GM21367 (cell line): ENCODE measurements around the gene PXYLP1.

Source experiments
- ATAC-seq: cut with Tn5 transposase; IDR thresholded peaks from one replicate; pipeline ENCODE4 v1.9.1; 2021; ENCODE audit not compliant: unreplicated experiment

Gene PXYLP1

GRCh38 chr3:141249041-141249440 lies 17.4 kb downstream of the PXYLP1 start:
- ATAC-seq = no peak

GRCh38 chr3:141250342-141250741 lies 18.7 kb downstream of the PXYLP1 start:
- ATAC-seq = no peak

- ATAC-seq = no peak
These were observed 19.2 kb downstream of the PXYLP1 start for GRCh38 chr3:141250828-141251227.

- ATAC-seq = no peak
These were observed 21.7 kb downstream of the PXYLP1 start for GRCh38 chr3:141253326-141253725.

GRCh38 chr3:141253811-141254210 lies 22.2 kb downstream of the PXYLP1 start:
- ATAC-seq = no peak

GRCh38 chr3:141255137-141255845 lies 23.7 kb downstream of the PXYLP1 start:
- ATAC-seq = no peak

- ATAC-seq = no peak
These were observed 24.2 kb downstream of the PXYLP1 start for GRCh38 chr3:141255846-141256261.

- no peak for ATAC-seq
These were observed 25.2 kb downstream of the PXYLP1 start for GRCh38 chr3:141256820-141257219.

GRCh38 chr3:141257961-141258360 lies 26.3 kb downstream of the PXYLP1 start:
- no peak for ATAC-seq

- ATAC-seq = no peak
These were observed 27.3 kb downstream of the PXYLP1 start for GRCh38 chr3:141258973-141259372.

- ATAC-seq = no peak
These were observed 28.4 kb downstream of the PXYLP1 start for GRCh38 chr3:141259821-141260629.

- no peak for ATAC-seq
These were observed 29.0 kb downstream of the PXYLP1 start for GRCh38 chr3:141260630-141260927.

- ATAC-seq = no peak
These were observed 30.1 kb downstream of the PXYLP1 start for GRCh38 chr3:141261472-141262307.

GRCh38 chr3:141262308-141262705 lies 30.7 kb downstream of the PXYLP1 start:
- ATAC-seq = no peak

- no peak for ATAC-seq
These were observed 34.6 kb downstream of the PXYLP1 start for GRCh38 chr3:141266186-141266585.

GRCh38 chr3:141266797-141267555 lies 35.4 kb downstream of the PXYLP1 start:
- no peak for ATAC-seq

GRCh38 chr3:141267629-141268028 lies 36.0 kb downstream of the PXYLP1 start:
- ATAC-seq = no peak

- ATAC-seq = no peak
These were observed 36.7 kb downstream of the PXYLP1 start for GRCh38 chr3:141268306-141268705.

- no peak for ATAC-seq
These were observed 37.2 kb downstream of the PXYLP1 start for GRCh38 chr3:141268791-141269190.

GRCh38 chr3:141269961-141270360 lies 38.3 kb downstream of the PXYLP1 start:
- no peak for ATAC-seq
